GM12878 (cell line): ENCODE data around the gene RALGAPB.

Source experiments
- EP300 ChIP-seq, 2 experiments: fragments of 150-350 bp in 1 of 2; IDR thresholded peaks; 2 replicates each; pipeline ENCODE4 v1.6.1; 2011 to 2012; ENCODE audit warnings: low read depth in 2 of 2, low read length in 2 of 2, borderline replicate concordance in 1 of 2, improper control_type of control experiment in 1 of 2, inconsistent platforms in 1 of 2; ENCODE audit not compliant: control insufficient read depth in 1 of 2
- EZH2 ChIP-seq: IDR thresholded peaks from 2 replicates; pipeline ENCODE4 v1.6.1; 2012; ENCODE audit warnings: low read depth, mild to moderate bottlenecking, control low read depth, inconsistent platforms, low read length, borderline replicate concordance; ENCODE audit not compliant: control insufficient read depth
- HCFC1 ChIP-seq: fragments of 150-350 bp; IDR thresholded peaks from 2 replicates; pipeline ENCODE4 v1.6.1; 2014; ENCODE audit warnings: low read length
- JUND ChIP-seq: IDR thresholded peaks from 2 replicates; pipeline ENCODE4 v1.6.1; 2012; ENCODE audit warnings: low read depth, mild to moderate bottlenecking, low read length, improper control_type of control experiment, moderate library complexity
- MYC ChIP-seq: IDR thresholded peaks from 2 replicates; pipeline ENCODE4 v1.6.1; 2011; ENCODE audit warnings: mild to moderate bottlenecking, low read length, moderate library complexity, inconsistent platforms; ENCODE audit not compliant: insufficient read depth, insufficient replicate concordance, insufficient read length, severe bottlenecking
- POLR2A ChIP-seq: IDR thresholded peaks from 2 replicates; pipeline ENCODE4 v1.6.1; 2011; ENCODE audit warnings: low read depth, mild to moderate bottlenecking, low read length
- TF ChIP-seq, protein P1 (sequence below), 3 experiments: IDR thresholded peaks in 2 of 3; conservative IDR thresholded peaks in 1 of 3; 2 replicates each; pipeline ENCODE4 v1.5.1; 2011; ENCODE audit warnings: low read depth in 3 of 3, low read length in 3 of 3, mild to moderate bottlenecking in 3 of 3, control low read depth in 2 of 3, moderate library complexity in 2 of 3, inconsistent platforms in 1 of 3, mixed read lengths in 1 of 3; ENCODE audit not compliant: control insufficient read depth in 2 of 3, insufficient read depth in 1 of 3; ENCODE audit errors: extremely low read depth in 1 of 3

DNA sequence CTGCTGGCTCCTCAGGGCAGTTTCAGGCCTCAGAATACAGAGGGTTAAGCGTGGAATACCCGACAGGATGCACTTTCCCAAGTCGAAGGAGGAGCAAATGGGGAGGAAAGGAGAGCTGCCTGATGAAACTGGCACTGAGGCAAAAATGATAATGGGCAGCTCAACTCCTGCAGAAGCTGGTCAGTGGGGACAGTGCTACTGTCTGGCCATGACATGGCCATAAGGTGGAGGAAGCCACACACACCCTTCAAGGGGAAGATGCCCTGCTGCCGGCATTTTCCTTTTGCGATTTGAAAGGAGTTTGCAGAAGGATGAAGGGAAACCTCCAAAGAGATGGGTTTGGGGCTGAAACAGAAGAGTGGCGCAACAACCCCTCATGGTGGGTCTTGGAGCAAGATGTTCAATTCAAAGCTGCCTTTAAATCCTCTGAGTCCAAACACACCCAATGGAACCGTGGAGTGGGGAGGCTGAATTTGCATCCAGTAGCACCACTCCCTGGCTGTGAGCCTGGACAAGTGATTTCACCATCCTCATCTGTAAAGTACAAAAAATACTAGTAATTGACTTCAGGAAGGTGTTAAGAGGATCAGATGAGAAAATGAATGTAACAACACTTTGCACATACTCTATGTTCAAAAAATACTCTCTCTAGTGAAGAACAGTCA lies 111.6 kb downstream of the RALGAPB start:
- TF ChIP-seq, protein P1, sequence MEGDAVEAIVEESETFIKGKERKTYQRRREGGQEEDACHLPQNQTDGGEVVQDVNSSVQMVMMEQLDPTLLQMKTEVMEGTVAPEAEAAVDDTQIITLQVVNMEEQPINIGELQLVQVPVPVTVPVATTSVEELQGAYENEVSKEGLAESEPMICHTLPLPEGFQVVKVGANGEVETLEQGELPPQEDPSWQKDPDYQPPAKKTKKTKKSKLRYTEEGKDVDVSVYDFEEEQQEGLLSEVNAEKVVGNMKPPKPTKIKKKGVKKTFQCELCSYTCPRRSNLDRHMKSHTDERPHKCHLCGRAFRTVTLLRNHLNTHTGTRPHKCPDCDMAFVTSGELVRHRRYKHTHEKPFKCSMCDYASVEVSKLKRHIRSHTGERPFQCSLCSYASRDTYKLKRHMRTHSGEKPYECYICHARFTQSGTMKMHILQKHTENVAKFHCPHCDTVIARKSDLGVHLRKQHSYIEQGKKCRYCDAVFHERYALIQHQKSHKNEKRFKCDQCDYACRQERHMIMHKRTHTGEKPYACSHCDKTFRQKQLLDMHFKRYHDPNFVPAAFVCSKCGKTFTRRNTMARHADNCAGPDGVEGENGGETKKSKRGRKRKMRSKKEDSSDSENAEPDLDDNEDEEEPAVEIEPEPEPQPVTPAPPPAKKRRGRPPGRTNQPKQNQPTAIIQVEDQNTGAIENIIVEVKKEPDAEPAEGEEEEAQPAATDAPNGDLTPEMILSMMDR (IDR thresholded peaks at IDR 0.05 in 2 of 3, conservative IDR thresholded peaks at IDR 0.05 in 1 of 3; ENCODE audit: control insufficient read depth in 2 of 3, extremely low read depth in 1 of 3, insufficient read depth in 1 of 3, low read depth in 3 of 3, low read length in 3 of 3), result no peak
- TF ChIP-seq POLR2A (no peak), HCFC1 (no peak), EP300 (IDR thresholded peaks at IDR 0.05; ENCODE audit: borderline replicate concordance in 1 of 2, control insufficient read depth in 1 of 2, low read depth in 2 of 2, low read length in 2 of 2) (no peak), EZH2 (no peak), JUND (no peak), MYC (no peak)
